ENCODE measurements around the gene PRDM16.

- no peak for TF ChIP-seq EZH2 (IDR thresholded peaks at IDR 0.05; ENCODE audit: borderline replicate concordance, low read length)
- TF ChIP-seq CTCF (conservative IDR thresholded peaks at IDR 0.05 in 1 of 2, IDR thresholded peaks at IDR 0.05 in 1 of 2; ENCODE audit: extremely low read depth in 1 of 2, insufficient read depth in 1 of 2, low read depth in 1 of 2, low read length in 2 of 2) = no peak
Measured at GRCh38 chr1:3405974-3406867, 337.2 kb downstream of the PRDM16 start.
